HepG2 (cell line): ENCODE results near the gene OBSL1. TPM values are rescaled to one million over a fixed set of nuclear protein-coding genes. Genes with fewer than 3 reads are reported as not detected.

Source experiments
- ATAD3A ChIP-seq: sonication (generic); formaldehyde crosslinking; IDR thresholded peaks from 2 replicates; pipeline ENCODE4 v1.4.0; 2020; ENCODE audit warnings: missing genetic modification reagents
- DBP ChIP-seq: sonication (generic); formaldehyde crosslinking; IDR thresholded peaks from 2 replicates; pipeline ENCODE4 v1.4.0; 2020; ENCODE audit warnings: missing genetic modification reagents; ENCODE audit errors: not compliant biosample characterization
- FOXP4 ChIP-seq: sonication (generic); formaldehyde crosslinking; IDR thresholded peaks from 2 replicates; pipeline ENCODE4 v1.4.0; 2020; ENCODE audit warnings: missing genetic modification reagents
- JUN ChIP-seq: sonication (generic); formaldehyde crosslinking; IDR thresholded peaks from 2 replicates; pipeline ENCODE4 v1.4.0; 2020; ENCODE audit warnings: mild to moderate bottlenecking, missing genetic modification reagents
- NKX3-1 ChIP-seq: sonication (generic); formaldehyde crosslinking; IDR thresholded peaks from 2 replicates; pipeline ENCODE4 v1.5.0; 2020; ENCODE audit warnings: missing genetic modification reagents
- PAXIP1 ChIP-seq: sonication (generic); formaldehyde crosslinking; conservative IDR thresholded peaks from 2 replicates; pipeline ENCODE4 v1.4.0; 2020; ENCODE audit warnings: mild to moderate bottlenecking, missing genetic modification reagents, moderate library complexity
- PCBP2 ChIP-seq: fragments of 200-400 bp; formaldehyde crosslinking; optimal IDR thresholded peaks from 2 replicates; pipeline ENCODE3; 2018; ENCODE audit warnings: low read length, low read depth; ENCODE audit not compliant: poor library complexity, severe bottlenecking
- RBAK ChIP-seq: sonication (generic); formaldehyde crosslinking; IDR thresholded peaks from 2 replicates; pipeline ENCODE4 v1.5.1; 2020; ENCODE audit warnings: mild to moderate bottlenecking, missing genetic modification reagents
- STAT5B ChIP-seq: sonication (generic); formaldehyde crosslinking; IDR thresholded peaks from 2 replicates; pipeline ENCODE4 v1.4.0; 2020; ENCODE audit warnings: missing genetic modification reagents
- ZBTB49 ChIP-seq: sonication (generic); formaldehyde crosslinking; IDR thresholded peaks from 2 replicates; pipeline ENCODE4 v1.4.0; 2020; ENCODE audit warnings: missing genetic modification reagents, borderline replicate concordance
- ZNF234 ChIP-seq: sonication (generic); formaldehyde crosslinking; conservative IDR thresholded peaks from 2 replicates; pipeline ENCODE4 v1.5.1; 2020; ENCODE audit warnings: mild to moderate bottlenecking, missing genetic modification reagents
- ZNF382 ChIP-seq: sonication (generic); formaldehyde crosslinking; IDR thresholded peaks from 2 replicates; pipeline ENCODE4 v1.5.0; 2020; ENCODE audit warnings: missing genetic modification reagents, mild to moderate bottlenecking, borderline replicate concordance
- ZNF574 ChIP-seq: sonication (generic); formaldehyde crosslinking; IDR thresholded peaks from 2 replicates; pipeline ENCODE4 v1.4.0; 2020; ENCODE audit warnings: missing genetic modification reagents
- ZSCAN5A ChIP-seq: sonication (generic); formaldehyde crosslinking; IDR thresholded peaks from 2 replicates; pipeline ENCODE4 v1.8.0; 2022; ENCODE audit warnings: mild to moderate bottlenecking, missing genetic modification reagents, borderline replicate concordance
- polyA plus RNA-seq, 8 experiments: library from polyadenylated mRNA; depleted of rRNA in 3 of 8; stranded (reverse) in 7 of 8; unstranded in 1 of 8; fragments of >200 nt; fragmentation: Illumina TruSeq in 4 of 8; extraction: Trizol in 4 of 8; gene quantifications; 2 replicates each; pipeline versions ENCODE4 v1.2.1 to v1.2.3, GENCODE V29; 2011 to 2016; ENCODE audit warnings: low read depth in 4 of 8, missing spikeins in 1 of 8, mixed read lengths in 1 of 8; ENCODE audit not compliant: insufficient read depth in 1 of 8
- total RNA-seq, 5 experiments: library from RNA; depleted of rRNA; stranded (reverse); fragments of >200 nt; fragmentation: Illumina TruSeq; extraction: Trizol; gene quantifications; 2 replicates each; pipeline ENCODE4 v1.2.3, GENCODE V29; 2016; ENCODE audit warnings: low read depth in 1 of 5

The OBSL1 gene
- total and polyA plus RNA-seq, 2 of the 13 experiments (the other 11 are each of a cell fraction or from before 2014, with no cell fraction given): 86.7 to 218 TPM

- peak; percentile 88 for TF ChIP-seq ZNF574
- TF ChIP-seq ZSCAN5A (CRISPR knock-in tag): peak; percentile 67; the same call in 1 of the 2 replicates
- peak; percentile 78; the same call in 1 of the 2 replicates for TF ChIP-seq RBAK
- TF ChIP-seq NKX3-1 (CRISPR knock-in tag): no peak
- peak; percentile 97 for TF ChIP-seq FOXP4 (CRISPR knock-in tag)
- TF ChIP-seq ZNF234 (CRISPR knock-in tag): no peak
- no peak for TF ChIP-seq ZBTB49
- peak; percentile 70; the same call in 1 of the 2 replicates for TF ChIP-seq STAT5B (CRISPR knock-in tag)
- TF ChIP-seq PAXIP1 (CRISPR knock-in tag): peak; percentile 98
- no peak for TF ChIP-seq DBP (CRISPR knock-in tag)
- no peak for TF ChIP-seq ZNF382
- TF ChIP-seq JUN (CRISPR knock-in tag): peak; percentile 83; the same call in 1 of the 2 replicates
- no peak for TF ChIP-seq ATAD3A (CRISPR knock-in tag)
- no peak for TF ChIP-seq PCBP2
Measured at GRCh38 chr2:219576505-219577388, 5.4 kb upstream of the OBSL1 start (continued).
